PFSK-1 (cell line): ENCODE measurements around the gene MFN2. TPM values are rescaled to one million over a fixed set of nuclear protein-coding genes. Genes with fewer than 3 reads are reported as not detected.

Source experiments
- FOXP2 ChIP-seq: optimal IDR thresholded peaks from 2 replicates; pipeline ENCODE3; 2011; ENCODE audit warnings: borderline replicate concordance, control low read depth, inconsistent platforms; ENCODE audit not compliant: insufficient read depth; ENCODE audit errors: extremely low read length, extremely low read depth
- POLR2AphosphoS5 ChIP-seq: IDR thresholded peaks from 2 replicates; pipeline ENCODE4 v1.6.1; 2012; ENCODE audit warnings: low read depth, mild to moderate bottlenecking, control low read depth, low read length, moderate library complexity
- SIN3A ChIP-seq: IDR thresholded peaks from 2 replicates; pipeline ENCODE4 v1.6.1; 2012; ENCODE audit warnings: mild to moderate bottlenecking, low read length, moderate library complexity, borderline replicate concordance; ENCODE audit not compliant: insufficient read depth
- TAF1 ChIP-seq: IDR thresholded peaks from 2 replicates; pipeline ENCODE4 v1.6.1; 2012; ENCODE audit warnings: low read length, control low read depth, borderline replicate concordance; ENCODE audit not compliant: insufficient read depth
- polyA plus RNA-seq: library from polyadenylated mRNA; unstranded; fragments of >200 nt; gene quantifications from one replicate; pipeline ENCODE4 v1.2.1, GENCODE V29; 2012; ENCODE audit warnings: low read depth, missing spikeins; ENCODE audit not compliant: insufficient read length
- TF ChIP-seq, protein P1 (sequence below), 2 experiments: IDR thresholded peaks; 2 replicates each; pipeline versions ENCODE4 v1.6.1 to v1.8.0; 2011 to 2012; ENCODE audit warnings: low read depth in 2 of 2, low read length in 2 of 2, control low read depth in 1 of 2, inconsistent platforms in 1 of 2, mild to moderate bottlenecking in 1 of 2, moderate library complexity in 1 of 2; ENCODE audit not compliant: insufficient read depth in 1 of 2

Gene MFN2
- polyA plus RNA-seq, result 109 TPM

DNA sequence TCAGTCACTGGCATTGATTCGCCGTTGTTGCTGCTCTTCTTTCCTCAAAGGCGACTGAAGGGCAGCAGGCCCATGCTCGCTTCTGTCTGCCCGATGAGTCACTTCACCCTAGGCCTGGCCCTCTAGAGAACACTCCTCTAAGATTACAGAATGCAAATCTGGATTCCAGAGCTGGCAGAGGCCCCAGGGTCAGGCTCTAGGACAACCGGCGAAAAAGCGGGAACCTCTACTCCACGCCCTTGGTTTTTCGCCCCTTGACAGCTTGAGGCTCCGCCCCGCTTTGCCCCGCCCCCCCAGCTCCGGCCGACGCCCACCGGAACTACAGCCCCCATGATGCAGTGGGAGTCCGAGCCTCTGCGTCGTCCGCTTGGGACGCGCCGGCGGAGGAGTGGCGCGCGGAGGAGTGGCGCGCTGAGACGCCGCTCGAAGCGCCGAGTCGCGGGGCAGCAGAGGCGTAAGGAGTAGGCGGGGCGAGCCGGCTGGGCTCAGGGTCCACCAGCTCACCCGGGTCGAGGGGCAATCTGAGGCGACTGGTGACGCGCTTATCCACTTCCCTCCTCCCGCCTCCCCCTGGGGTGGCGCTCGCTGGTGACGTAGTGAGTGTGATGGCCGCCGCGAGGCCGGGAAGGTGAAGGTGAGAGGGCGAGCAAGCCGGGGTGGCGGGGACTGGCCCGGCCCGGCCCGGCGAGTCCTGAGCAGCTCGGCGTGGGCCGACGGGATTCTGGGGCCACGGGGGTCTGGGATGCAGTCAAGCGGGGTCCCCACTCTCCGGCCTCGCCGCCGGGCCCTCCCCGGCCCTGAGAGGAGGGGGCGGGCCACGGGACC is at the start of gene MFN2:
MFN2 (plus strand) TSS at position 594 of the 825 bp plus-strand sequence. CDS start 8,725 bp downstream, outside the sequence.
- TF ChIP-seq TAF1 (peak; percentile 67; the same call in 1 of the 2 replicates), FOXP2 (peak; percentile 62), SIN3A (no peak), POLR2AphosphoS5 (peak; percentile 78)
- TF ChIP-seq, protein P1, sequence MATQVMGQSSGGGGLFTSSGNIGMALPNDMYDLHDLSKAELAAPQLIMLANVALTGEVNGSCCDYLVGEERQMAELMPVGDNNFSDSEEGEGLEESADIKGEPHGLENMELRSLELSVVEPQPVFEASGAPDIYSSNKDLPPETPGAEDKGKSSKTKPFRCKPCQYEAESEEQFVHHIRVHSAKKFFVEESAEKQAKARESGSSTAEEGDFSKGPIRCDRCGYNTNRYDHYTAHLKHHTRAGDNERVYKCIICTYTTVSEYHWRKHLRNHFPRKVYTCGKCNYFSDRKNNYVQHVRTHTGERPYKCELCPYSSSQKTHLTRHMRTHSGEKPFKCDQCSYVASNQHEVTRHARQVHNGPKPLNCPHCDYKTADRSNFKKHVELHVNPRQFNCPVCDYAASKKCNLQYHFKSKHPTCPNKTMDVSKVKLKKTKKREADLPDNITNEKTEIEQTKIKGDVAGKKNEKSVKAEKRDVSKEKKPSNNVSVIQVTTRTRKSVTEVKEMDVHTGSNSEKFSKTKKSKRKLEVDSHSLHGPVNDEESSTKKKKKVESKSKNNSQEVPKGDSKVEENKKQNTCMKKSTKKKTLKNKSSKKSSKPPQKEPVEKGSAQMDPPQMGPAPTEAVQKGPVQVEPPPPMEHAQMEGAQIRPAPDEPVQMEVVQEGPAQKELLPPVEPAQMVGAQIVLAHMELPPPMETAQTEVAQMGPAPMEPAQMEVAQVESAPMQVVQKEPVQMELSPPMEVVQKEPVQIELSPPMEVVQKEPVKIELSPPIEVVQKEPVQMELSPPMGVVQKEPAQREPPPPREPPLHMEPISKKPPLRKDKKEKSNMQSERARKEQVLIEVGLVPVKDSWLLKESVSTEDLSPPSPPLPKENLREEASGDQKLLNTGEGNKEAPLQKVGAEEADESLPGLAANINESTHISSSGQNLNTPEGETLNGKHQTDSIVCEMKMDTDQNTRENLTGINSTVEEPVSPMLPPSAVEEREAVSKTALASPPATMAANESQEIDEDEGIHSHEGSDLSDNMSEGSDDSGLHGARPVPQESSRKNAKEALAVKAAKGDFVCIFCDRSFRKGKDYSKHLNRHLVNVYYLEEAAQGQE (IDR thresholded peaks at IDR 0.05; ENCODE audit: insufficient read depth in 1 of 2, low read depth in 2 of 2, low read length in 2 of 2), result no peak

DNA sequence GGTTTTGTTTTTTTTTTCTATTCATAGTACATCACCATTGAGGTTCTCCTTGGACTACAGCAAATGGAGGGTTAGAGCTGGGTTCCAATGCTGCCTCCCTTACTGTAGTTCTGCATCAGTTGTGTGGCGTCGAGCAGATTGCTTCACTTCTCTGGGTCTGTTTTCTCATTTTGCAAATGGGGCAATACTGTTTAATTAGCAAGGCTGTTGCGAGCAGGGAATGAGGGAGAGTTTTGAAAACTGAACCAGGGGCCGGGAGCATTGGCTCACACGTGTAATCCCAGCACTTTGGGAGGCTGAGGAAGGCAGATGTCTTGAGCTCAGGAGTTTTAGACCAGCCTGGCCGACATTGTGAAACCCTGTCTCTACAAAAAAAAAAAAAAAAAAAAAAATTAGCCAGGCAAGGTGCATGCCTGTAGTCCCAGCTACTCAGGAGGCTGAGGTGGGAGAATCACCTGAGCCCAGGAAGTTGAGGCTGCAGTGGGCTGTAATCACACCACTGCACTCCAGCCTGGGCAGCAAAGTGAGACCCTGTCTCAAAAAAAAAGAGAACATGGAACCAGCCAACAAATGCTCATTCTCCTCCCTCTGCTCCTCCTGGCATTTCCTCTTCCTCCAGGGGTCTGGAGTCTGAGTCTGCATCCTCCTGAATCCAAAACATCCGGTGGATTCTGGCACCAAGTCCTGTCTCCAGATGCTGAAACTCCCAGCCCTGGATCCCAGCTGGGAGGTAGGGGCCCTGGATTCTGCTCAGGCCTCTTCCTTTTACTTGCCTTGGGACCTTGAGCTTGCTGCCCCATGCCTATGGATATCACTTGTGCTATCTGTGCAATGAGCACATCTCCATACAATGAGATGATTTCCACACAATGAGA is 49.4 kb upstream of the MFN2 start:
- peak; percentile 52 for TF ChIP-seq FOXP2
- no peak for TF ChIP-seq SIN3A
- TF ChIP-seq, protein P1 (IDR thresholded peaks at IDR 0.05; ENCODE audit: insufficient read depth in 1 of 2, low read depth in 2 of 2, low read length in 2 of 2), result peak in 1 of 2 experiments; percentile 49; a peak in 1 of 4 replicates

DNA sequence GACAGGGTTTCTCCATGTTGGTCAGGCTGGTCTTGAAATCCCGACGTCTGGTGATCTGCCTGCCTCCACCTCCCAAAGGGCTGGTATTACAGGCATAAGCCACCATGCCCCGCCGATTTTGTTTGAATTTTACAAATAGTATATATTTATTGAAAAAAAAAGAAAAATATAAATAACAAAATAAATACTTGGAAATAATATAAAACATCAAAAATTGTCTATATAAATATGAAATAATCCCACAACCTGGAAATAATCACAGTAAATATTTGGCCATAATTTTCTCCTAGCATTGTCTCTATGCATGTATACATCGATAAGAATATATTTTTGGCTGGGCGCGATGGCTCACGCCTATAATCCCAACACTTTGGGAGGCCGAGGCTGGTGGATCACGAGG is 48.4 kb upstream of the MFN2 start:
- TF ChIP-seq SIN3A (no peak), FOXP2 (no peak), TAF1 (no peak), POLR2AphosphoS5 (no peak)
- TF ChIP-seq, protein P1 (IDR thresholded peaks at IDR 0.05; ENCODE audit: insufficient read depth in 1 of 2, low read depth in 2 of 2, low read length in 2 of 2), result no peak

DNA sequence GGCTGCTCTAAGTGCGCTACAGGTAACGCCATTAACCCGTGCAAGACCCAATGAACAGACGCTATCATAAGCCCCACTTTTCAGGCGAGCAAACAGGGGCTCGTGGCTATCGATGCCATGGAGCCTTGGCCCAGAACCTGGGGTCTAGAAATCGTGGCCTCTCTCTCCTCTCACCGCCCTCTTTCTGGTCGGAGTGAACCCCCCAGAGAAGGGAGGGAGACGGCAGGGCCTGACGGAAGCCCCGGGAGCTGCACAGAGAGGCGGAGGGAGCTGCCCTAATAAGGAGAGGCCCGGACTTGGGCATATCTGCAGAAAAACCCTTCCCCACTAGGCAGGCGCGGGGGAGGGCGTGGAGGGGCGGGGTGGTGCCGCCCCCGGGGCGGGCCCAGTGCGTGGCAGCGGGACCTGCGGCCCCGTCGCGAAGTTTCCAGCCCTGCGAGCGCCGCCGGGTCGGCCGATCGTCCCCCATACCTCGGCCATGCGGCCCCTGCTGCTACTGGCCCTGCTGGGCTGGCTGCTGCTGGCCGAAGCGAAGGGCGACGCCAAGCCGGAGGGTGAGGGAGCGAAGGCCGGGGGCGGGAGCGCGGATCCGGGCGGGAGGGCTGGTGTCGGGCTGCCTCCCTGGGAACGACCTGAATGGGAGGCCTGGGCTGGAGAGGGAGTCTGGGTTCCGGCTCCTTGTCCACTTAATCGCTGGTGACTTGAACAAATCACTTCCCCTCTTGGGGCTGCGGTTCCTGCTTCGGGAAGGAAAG is 45.8 kb upstream of the MFN2 start, which contains the start of gene PLOD1:
PLOD1 (plus strand) TSS at position 416 of the 755 bp plus-strand sequence; CDS start at position 479, 63 bp downstream.
- TF ChIP-seq SIN3A (0 out of 2 replicates have a peak, but pooled peaks have one; percentile 44), POLR2AphosphoS5 (peak; percentile 90), TAF1 (no peak)
- TF ChIP-seq, protein P1 (IDR thresholded peaks at IDR 0.05; ENCODE audit: insufficient read depth in 1 of 2, low read depth in 2 of 2, low read length in 2 of 2), result no peak
